HL-60 (cell line): ENCODE results near the gene THEM4.

Source experiments
- DNase-seq, 2 experiments: peaks; one replicate each; pipeline ENCODE4 v3.0.0-alpha.2; 2010 to 2020; ENCODE audit warnings: low read depth in 1 of 2, low spot score in 1 of 2
- H3K27ac ChIP-seq: fragments of 250-450 bp; sonication (Bioruptor Pico); replicated peaks from 2 replicates; pipeline ENCODE4 v1.5.1; 2020; ENCODE audit warnings: mild to moderate bottlenecking, moderate library complexity
- H3K27me3 ChIP-seq: fragments of 250-450 bp; sonication (Bioruptor Pico); 2 replicates; pipeline ENCODE4 v1.5.1; 2021; ENCODE audit warnings: mild to moderate bottlenecking, moderate library complexity; ENCODE audit not compliant: insufficient read depth, poor library complexity, severe bottlenecking
- H3K4me3 ChIP-seq: replicated peaks from 2 replicates; pipeline ENCODE4 v1.5.1; 2011; ENCODE audit warnings: mild to moderate bottlenecking, control low read depth, low read length; ENCODE audit not compliant: insufficient read depth
- CTCF ChIP-seq: IDR thresholded peaks from one replicate; pipeline ENCODE4 v1.5.1; 2011; ENCODE audit warnings: low read length, control low read depth, inconsistent platforms; ENCODE audit not compliant: insufficient read depth
- GABPA ChIP-seq: IDR thresholded peaks from 2 replicates; pipeline ENCODE4 v1.6.1; 2012; ENCODE audit warnings: low read depth
- POLR2AphosphoS5 ChIP-seq: IDR thresholded peaks from 2 replicates; pipeline ENCODE4 v1.6.1; 2012; ENCODE audit warnings: low read depth
- REST ChIP-seq: IDR thresholded peaks from 2 replicates; pipeline ENCODE4 v1.6.1; 2012; ENCODE audit warnings: low read depth; ENCODE audit not compliant: insufficient replicate concordance
- SPI1 ChIP-seq: IDR thresholded peaks from 2 replicates; pipeline ENCODE4 v1.6.1; 2012; ENCODE audit warnings: low read depth, mild to moderate bottlenecking, borderline replicate concordance

The THEM4 gene

GRCh38 chr1:151849871-151850270 is 59.4 kb downstream of the THEM4 start:
- H3K4me3 ChIP-seq = no peak overlapping the region
- peaks cover 10% of the 10 kb centered on the region for H3K27me3 ChIP-seq
- no peak overlapping the region for H3K27ac ChIP-seq
- no peak for DNase-seq
- no peak for TF ChIP-seq POLR2AphosphoS5
- TF ChIP-seq GABPA = no peak
- TF ChIP-seq CTCF = no peak
- no peak for TF ChIP-seq SPI1
- no peak for TF ChIP-seq REST

GRCh38 chr1:151849126-151849525 is 60.2 kb downstream of the THEM4 start:
- no peak for DNase-seq

GRCh38 chr1:151847867-151848596 is 61.3 kb downstream of the THEM4 start:
- no peak for TF ChIP-seq REST
- TF ChIP-seq POLR2AphosphoS5 = no peak
- TF ChIP-seq GABPA = no peak
- TF ChIP-seq CTCF = no peak
- no peak for TF ChIP-seq SPI1
- Histone ChIP-seq H3K4me3 (no peak overlapping the region), H3K27ac (no peak overlapping the region), H3K27me3 (peaks cover 10% of the 10 kb centered on the region)
- no peak for DNase-seq

More at GRCh38 chr1:151849126-151849525, 60.2 kb downstream of the THEM4 start:
- Histone ChIP-seq H3K27me3 (peaks cover 10% of the 10 kb centered on the region), H3K4me3 (no peak overlapping the region), H3K27ac (no peak overlapping the region)
- TF ChIP-seq SPI1 (no peak), CTCF (no peak)

- H3K27ac ChIP-seq = no peak overlapping the region
- no peak for TF ChIP-seq POLR2AphosphoS5
- TF ChIP-seq SPI1 = no peak
- peaks cover 10% of the 10 kb centered on the region for H3K27me3 ChIP-seq
- no peak for DNase-seq
- H3K4me3 ChIP-seq = no peak overlapping the region
These were observed 62.5 kb downstream of the THEM4 start for GRCh38 chr1:151846686-151847237.
